Muscle of leg (tissue), 11 donors: Measurements from ENCODE around the gene SDK2. TPM values are rescaled to one million over a fixed set of nuclear protein-coding genes. Genes with fewer than 3 reads are reported as not detected.

Experiments
- DNase-seq: peaks from one replicate; pipeline ENCODE4 v3.0.0; 2013
- H3K27ac ChIP-seq: one replicate; pipeline ENCODE4 v1.5.1; 2013; ENCODE audit warnings: mild to moderate bottlenecking, low read length, control low read depth
- H3K27me3 ChIP-seq: one replicate; pipeline ENCODE4 v1.6.1; 2013; ENCODE audit warnings: low read length; ENCODE audit not compliant: control insufficient read depth, insufficient read depth
- H3K36me3 ChIP-seq: one replicate; pipeline ENCODE4 v1.6.1; 2013; ENCODE audit warnings: low read length; ENCODE audit not compliant: control insufficient read depth, insufficient read depth
- H3K4me1 ChIP-seq: one replicate; pipeline ENCODE4 v1.6.1; 2013; ENCODE audit warnings: low read length; ENCODE audit not compliant: control insufficient read depth, insufficient read depth
- H3K4me3 ChIP-seq: one replicate; pipeline ENCODE4 v1.5.1; 2013; ENCODE audit warnings: low read length, control low read depth
- H3K9me3 ChIP-seq: replicated peaks from 2 replicates; pipeline ENCODE4 v1.6.1; 2013; ENCODE audit warnings: low read depth, low read length; ENCODE audit not compliant: control insufficient read depth
- WGBS: methylation state at CpG from one replicate; pipeline ENCODE4 v1.1.5; 2013; ENCODE audit warnings: missing lambda C conversion rate; ENCODE audit not compliant: insufficient coverage; 5-methylcytosine and 5-hydroxymethylcytosine counted together
- polyA plus RNA-seq, 8 donors: library from polyadenylated mRNA; unstranded; fragments of 120-200 nt; gene quantifications; one replicate each; pipeline versions ENCODE4 v1.2.1 to v1.2.3, GENCODE V29; 2013; ENCODE audit warnings: inconsistent platforms in 1 of 8, low replicate concordance in 1 of 8; ENCODE audit not compliant: insufficient read length in 8 of 8, insufficient read depth in 1 of 8
- total RNA-seq: library from RNA; stranded (reverse); fragments of 120-200 nt; gene quantifications from one replicate; pipeline ENCODE4 v1.2.4, GENCODE V29; 2013

Gene SDK2
- total and polyA plus RNA-seq, 9 donors = 18.2 to 40.6 (median 25.8) TPM

GRCh38 chr17:73528679-73529078, 115.6 kb downstream of the SDK2 start:
- WGBS = 80% methylated on average over 7 of the region's 7 CpGs
- Histone ChIP-seq H3K9me3 (no peaks in the 10 kb centered on the region), H3K36me3 (no peaks in the 10 kb centered on the region), H3K4me1 (peaks cover 26% of the 10 kb centered on the region), H3K27me3 (no peaks in the 10 kb centered on the region), H3K4me3 (no peak overlapping the region), H3K27ac (no peak overlapping the region)
- DNase-seq = no peak

GRCh38 chr17:73526952-73527351, 117.3 kb downstream of the SDK2 start:
- Histone ChIP-seq H3K9me3 (no peaks in the 10 kb centered on the region), H3K36me3 (no peaks in the 10 kb centered on the region), H3K4me1 (peaks cover 19% of the 10 kb centered on the region), H3K27ac (no peak overlapping the region), H3K4me3 (no peak overlapping the region), H3K27me3 (no peaks in the 10 kb centered on the region)
- no peak for DNase-seq
- 82% methylated on average over 7 of the region's 7 CpGs for WGBS

- H3K27me3 ChIP-seq = no peaks in the 10 kb centered on the region
- no peak for DNase-seq
- no peaks in the 10 kb centered on the region for H3K9me3 ChIP-seq
- H3K27ac ChIP-seq = no peak overlapping the region
- no peak overlapping the region for H3K4me3 ChIP-seq
- peaks cover 7% of the 10 kb centered on the region for H3K4me1 ChIP-seq
- H3K36me3 ChIP-seq = no peaks in the 10 kb centered on the region
- 71% methylated on average over 12 of the region's 15 CpGs for WGBS
These were observed 119.1 kb downstream of the SDK2 start for GRCh38 chr17:73524941-73525679.

GRCh38 chr17:73522696-73523095, 121.5 kb downstream of the SDK2 start:
- no peaks in the 10 kb centered on the region for H3K36me3 ChIP-seq
- WGBS = 0% methylated on average over 3 of the region's 5 CpGs
- no peak overlapping the region for H3K4me3 ChIP-seq
- H3K27me3 ChIP-seq = no peaks in the 10 kb centered on the region
- no peaks in the 10 kb centered on the region for H3K9me3 ChIP-seq
- peak; percentile 38 for DNase-seq
- peaks cover 7% of the 10 kb centered on the region for H3K4me1 ChIP-seq
- no peak overlapping the region for H3K27ac ChIP-seq

GRCh38 chr17:73522107-73522506, 122.1 kb downstream of the SDK2 start:
- Histone ChIP-seq H3K27ac (no peak overlapping the region), H3K4me3 (no peak overlapping the region), H3K36me3 (no peaks in the 10 kb centered on the region), H3K4me1 (peaks cover 7% of the 10 kb centered on the region), H3K27me3 (no peaks in the 10 kb centered on the region), H3K9me3 (no peaks in the 10 kb centered on the region)
- 79% methylated on average over 4 of the region's 6 CpGs for WGBS
- no peak for DNase-seq

DNA sequence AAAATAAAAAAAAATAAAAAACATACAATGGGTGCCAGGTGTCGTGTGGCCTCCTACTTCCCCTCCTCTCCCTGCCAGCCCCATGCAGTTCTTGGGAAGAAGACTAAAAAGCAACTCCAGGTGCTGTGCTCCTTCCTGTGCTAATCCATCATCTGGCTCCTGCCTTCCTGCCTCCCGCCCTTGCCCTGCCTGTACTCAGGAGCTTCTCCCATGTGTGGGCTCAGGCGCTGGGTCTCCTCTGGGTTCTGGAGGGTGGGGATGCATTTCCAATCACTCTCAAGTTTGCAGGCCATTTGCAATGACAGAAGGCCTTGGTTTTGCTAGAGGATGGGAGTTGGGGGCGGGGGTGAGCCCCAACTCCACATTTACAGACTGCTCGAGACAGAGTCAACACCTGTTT, 122.9 kb downstream of the SDK2 start:
- 63% methylated on average over 3 of the region's 5 CpGs for WGBS
- Histone ChIP-seq H3K36me3 (no peaks in the 10 kb centered on the region), H3K27me3 (no peaks in the 10 kb centered on the region), H3K27ac (no peak overlapping the region), H3K4me1 (peaks cover 7% of the 10 kb centered on the region), H3K4me3 (no peak overlapping the region), H3K9me3 (no peaks in the 10 kb centered on the region)
- DNase-seq = no peak

GRCh38 chr17:73520369-73520761, 123.9 kb downstream of the SDK2 start:
- DNase-seq = no peak
- H3K36me3 ChIP-seq = no peaks in the 10 kb centered on the region

DNA sequence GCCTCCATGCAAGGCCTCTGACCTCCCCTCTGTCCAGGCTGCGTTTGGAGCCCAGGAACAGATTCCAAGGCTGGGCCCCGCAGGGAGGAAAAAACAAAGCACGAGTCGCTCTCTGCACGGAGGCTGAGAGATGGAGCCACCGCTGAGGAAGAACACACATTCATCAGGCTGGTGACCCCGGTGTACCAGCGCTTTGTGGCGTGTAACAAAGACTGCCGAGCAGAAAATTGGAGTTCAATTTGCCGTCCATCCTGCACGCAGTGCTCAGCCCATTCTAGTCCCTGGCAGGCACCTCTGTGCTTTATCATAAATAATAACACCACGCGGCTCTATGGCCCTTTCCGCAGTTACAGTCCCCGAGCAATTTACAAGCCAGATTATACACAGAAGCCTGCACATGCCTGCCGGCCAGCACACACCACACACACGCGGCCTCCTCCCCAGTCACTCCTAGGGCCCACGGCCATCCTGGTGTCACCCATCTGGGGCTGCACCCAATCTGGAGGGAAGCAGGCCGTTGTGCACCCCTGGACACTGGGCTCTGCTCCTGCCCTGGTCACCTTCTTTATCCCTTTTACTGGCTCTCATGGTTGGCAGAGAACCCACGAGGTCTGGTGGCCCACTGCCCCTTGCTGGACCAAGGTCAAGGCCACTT, 124.4 kb downstream of the SDK2 start:
- H3K4me1 ChIP-seq = peaks cover 7% of the 10 kb centered on the region
- 54% methylated on average over 22 of the region's 22 CpGs for WGBS
- no peak overlapping the region for H3K27ac ChIP-seq
- H3K27me3 ChIP-seq = no peaks in the 10 kb centered on the region
- H3K4me3 ChIP-seq = no peak overlapping the region
- no peak for DNase-seq
- no peaks in the 10 kb centered on the region for H3K36me3 ChIP-seq
- H3K9me3 ChIP-seq = no peaks in the 10 kb centered on the region

More at GRCh38 chr17:73520369-73520761, 123.9 kb downstream of the SDK2 start:
- H3K27me3 ChIP-seq = no peaks in the 10 kb centered on the region
- no peaks in the 10 kb centered on the region for H3K9me3 ChIP-seq
- peaks cover 7% of the 10 kb centered on the region for H3K4me1 ChIP-seq
- no peak overlapping the region for H3K27ac ChIP-seq
- no peak overlapping the region for H3K4me3 ChIP-seq
- WGBS = no CpG with 5 or more reads among the region's 7 CpGs

DNA sequence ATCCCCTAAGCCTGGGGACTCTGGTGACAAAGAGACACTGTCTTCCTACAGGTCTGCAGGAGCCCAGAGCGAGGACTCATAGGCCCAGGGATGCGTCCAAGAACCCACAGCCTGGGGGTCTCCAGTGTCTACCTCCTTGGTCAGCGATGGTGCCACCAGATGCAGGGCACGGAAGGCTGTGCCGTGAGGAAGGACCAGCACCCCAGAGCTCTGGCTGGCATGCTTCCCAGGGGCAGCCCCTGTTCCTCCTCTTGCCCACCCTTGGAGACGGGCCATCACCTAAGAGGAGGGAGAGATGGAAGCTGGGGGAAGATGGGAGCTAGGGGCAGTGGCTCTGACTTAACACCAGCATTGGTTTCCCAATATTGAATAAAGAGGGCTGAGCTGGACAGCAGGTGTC, 125.2 kb downstream of the SDK2 start:
- H3K36me3 ChIP-seq = no peaks in the 10 kb centered on the region
- no peak for DNase-seq
- WGBS = 93% methylated on average over 4 of the region's 6 CpGs
- no peak overlapping the region for H3K4me3 ChIP-seq
- H3K4me1 ChIP-seq = peaks cover 7% of the 10 kb centered on the region
- no peak overlapping the region for H3K27ac ChIP-seq
- no peaks in the 10 kb centered on the region for H3K27me3 ChIP-seq
- H3K9me3 ChIP-seq = no peaks in the 10 kb centered on the region

DNA sequence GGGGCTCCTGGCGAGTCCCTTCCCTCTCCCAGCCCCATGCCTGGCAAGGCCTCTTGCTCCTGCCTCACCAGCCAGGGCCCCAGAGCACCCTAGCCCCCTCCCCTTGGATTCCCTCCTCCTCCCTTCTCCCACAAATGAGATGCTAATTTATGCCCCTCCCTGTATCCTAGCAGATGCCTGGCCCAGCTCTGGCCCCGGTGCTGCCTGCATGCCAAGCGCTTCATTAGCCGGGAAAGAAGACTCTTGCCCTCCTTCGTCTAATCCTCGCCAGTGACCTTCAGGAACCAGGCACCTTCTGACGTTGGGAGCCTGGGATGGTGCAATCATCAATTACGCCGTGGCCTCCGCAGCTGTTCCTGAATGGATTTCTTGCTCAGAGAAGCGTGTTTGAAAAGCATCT, 127.8 kb downstream of the SDK2 start:
- no peak for DNase-seq
- Histone ChIP-seq H3K27ac (no peak overlapping the region), H3K36me3 (no peaks in the 10 kb centered on the region), H3K27me3 (peaks cover under 1% of the 10 kb centered on the region), H3K4me3 (no peak overlapping the region), H3K4me1 (no peaks in the 10 kb centered on the region), H3K9me3 (no peaks in the 10 kb centered on the region)
- 74% methylated on average over 11 of the region's 11 CpGs for WGBS
